Esophagus muscularis mucosa (tissue), 4 donors: ENCODE measurements around the gene ANO3. TPM values are rescaled to one million over a fixed set of nuclear protein-coding genes. Genes with fewer than 3 reads are reported as not detected.

ENCODE experiments used
- DNase-seq: peaks from one replicate; pipeline ENCODE4 v3.0.0-alpha.2; 2017; ENCODE audit errors: extremely low spot score
- H3K27ac ChIP-seq, 4 donors: fragments of 200-600 bp; sonication (generic); replicated peaks in 1 of 4; 1 replicate in 3 of 4; 2 replicates in 1 of 4; pipeline ENCODE4 v1.5.1; 2016 to 2019; ENCODE audit warnings: mild to moderate bottlenecking in 1 of 4
- H3K27me3 ChIP-seq, 4 donors: fragments of 200-600 bp; sonication (generic); one replicate each; pipeline versions ENCODE4 v1.5.1 to v1.6.0; 2016 to 2019
- H3K36me3 ChIP-seq, 4 donors: fragments of 200-600 bp; sonication (generic); one replicate each; pipeline ENCODE4 v1.5.1; 2016 to 2019
- H3K4me1 ChIP-seq, 4 donors: fragments of 200-600 bp; sonication (generic); one replicate each; pipeline ENCODE4 v1.5.1; 2016 to 2019
- H3K4me3 ChIP-seq, 4 donors: fragments of 200-600 bp; sonication (generic); 1 replicate in 2 of 4; 2 replicates in 2 of 4; pipeline ENCODE4 v1.5.1; 2016 to 2019; ENCODE audit warnings: mild to moderate bottlenecking in 4 of 4, moderate library complexity in 1 of 4
- H3K9me3 ChIP-seq, 4 donors: fragments of 200-600 bp; sonication (generic); 1 replicate in 3 of 4; 2 replicates in 1 of 4; pipeline ENCODE4 v1.5.1; 2016 to 2019
- CTCF ChIP-seq, 3 experiments: fragments of 200-600 bp in 2 of 3; fragments of 450-650 bp in 1 of 3; sonication (generic) in 2 of 3; IDR thresholded peaks; one replicate each; pipeline ENCODE4 v1.5.1; 2017 to 2019; ENCODE audit warnings: antibody characterized with exemption in 3 of 3, mild to moderate bottlenecking in 2 of 3, moderate library complexity in 1 of 3
- EP300 ChIP-seq: sonication (generic); formaldehyde crosslinking; IDR thresholded peaks from one replicate; pipeline ENCODE4 v1.6.1; 2017; ENCODE audit warnings: antibody characterized with exemption
- POLR2A ChIP-seq: fragments of 450-650 bp; IDR thresholded peaks from one replicate; pipeline ENCODE4 v1.6.1; 2017; ENCODE audit warnings: antibody characterized with exemption, moderate library complexity, mild to moderate bottlenecking, low read depth
- POLR2AphosphoS5 ChIP-seq, 2 donors: sonication (generic); formaldehyde crosslinking; IDR thresholded peaks; one replicate each; pipeline ENCODE4 v1.6.1; 2017; ENCODE audit warnings: antibody characterized with exemption in 2 of 2
- WGBS: methylation state at CpG from one replicate; pipeline ENCODE4 v1.1.5; 2018; 5-methylcytosine and 5-hydroxymethylcytosine counted together
- intact Hi-C: fragments of 100-400 bp; cut with DNase I; formaldehyde crosslinking; loops from one replicate; pipeline ENCODE4 v1.15.1; 2023
- total RNA-seq, 4 donors: library from RNA; depleted of rRNA; stranded (reverse); fragments of >200 nt; gene quantifications; one replicate each; pipeline versions ENCODE4 v1.1.0 to v1.2.1, GENCODE V29; 2016

Gene ANO3
- total RNA-seq, 4 donors from 2014 or later: 0.17 TPM; not detected in 3

- intact Hi-C loops: no loop called here
- no peak overlapping the region for H3K27ac ChIP-seq
- WGBS: 48% methylated on average over 5 of the region's 5 CpGs
- no peaks in the 10 kb centered on the region for H3K27me3 ChIP-seq
- no peaks in the 10 kb centered on the region for H3K9me3 ChIP-seq
- peaks cover 0 to 58% (median 30%) of the 10 kb centered on the region in 4 donors for H3K4me1 ChIP-seq
- no peak for TF ChIP-seq POLR2AphosphoS5 (IDR thresholded peaks at IDR 0.05)
- TF ChIP-seq CTCF (IDR thresholded peaks at IDR 0.05): no peak
- TF ChIP-seq POLR2A: no peak
- no peak for TF ChIP-seq EP300
- DNase-seq: no peak
- no peaks in the 10 kb centered on the region for H3K36me3 ChIP-seq
- H3K4me3 ChIP-seq: no peak overlapping the region
Measured at GRCh38 chr11:26703411-26704191, 371.7 kb downstream of the ANO3 start.

GRCh38 chr11:26704249-26704648 is 372.3 kb downstream of the ANO3 start:
- Histone ChIP-seq H3K4me1 (peaks cover 0 to 65% (median 37%) of the 10 kb centered on the region in 4 donors), H3K9me3 (no peaks in the 10 kb centered on the region), H3K36me3 (no peaks in the 10 kb centered on the region), H3K27me3 (no peaks in the 10 kb centered on the region), H3K4me3 (no peak overlapping the region), H3K27ac (no peak overlapping the region)
- 88% methylated on average over 1 of the region's 1 CpG for WGBS
- TF ChIP-seq EP300: no peak
- no peak for DNase-seq
- intact Hi-C loops: no loop called here

DNA sequence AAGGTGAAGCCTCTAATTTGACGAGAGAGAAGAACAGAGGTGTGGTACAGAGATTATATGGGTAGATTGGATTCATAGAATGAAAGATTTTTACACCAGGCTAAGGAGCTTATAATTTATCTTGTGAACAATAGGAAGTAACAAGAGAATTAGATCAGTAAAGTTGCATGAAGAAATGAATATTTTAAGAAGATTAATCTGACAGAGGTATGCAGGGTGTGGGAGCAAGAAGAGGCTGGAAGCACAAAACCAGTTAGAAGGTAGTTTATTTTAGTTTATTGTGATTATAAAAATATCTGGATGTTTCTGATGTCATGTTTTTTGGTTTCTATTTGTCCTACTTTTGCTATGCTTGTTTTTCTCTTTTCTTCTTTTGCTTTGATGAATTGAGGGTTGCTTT is 374.3 kb downstream of the ANO3 start:
- H3K27me3 ChIP-seq: no peaks in the 10 kb centered on the region
- no peak for DNase-seq
- TF ChIP-seq CTCF (IDR thresholded peaks at IDR 0.05): no peak
- no peak for TF ChIP-seq POLR2A
- TF ChIP-seq POLR2AphosphoS5 (IDR thresholded peaks at IDR 0.05): no peak
- TF ChIP-seq EP300: no peak
- H3K9me3 ChIP-seq: no peaks in the 10 kb centered on the region
- 69% methylated on average over 1 of the region's 1 CpG for WGBS
- no peaks in the 10 kb centered on the region for H3K36me3 ChIP-seq
- intact Hi-C loops: no loop called here
- H3K4me1 ChIP-seq: peaks cover 0 to 63% (median 32%) of the 10 kb centered on the region in 4 donors
- H3K4me3 ChIP-seq: no peak overlapping the region
- peak overlapping the region in 1 of 4 donors; percentile 7 for H3K27ac ChIP-seq

DNA sequence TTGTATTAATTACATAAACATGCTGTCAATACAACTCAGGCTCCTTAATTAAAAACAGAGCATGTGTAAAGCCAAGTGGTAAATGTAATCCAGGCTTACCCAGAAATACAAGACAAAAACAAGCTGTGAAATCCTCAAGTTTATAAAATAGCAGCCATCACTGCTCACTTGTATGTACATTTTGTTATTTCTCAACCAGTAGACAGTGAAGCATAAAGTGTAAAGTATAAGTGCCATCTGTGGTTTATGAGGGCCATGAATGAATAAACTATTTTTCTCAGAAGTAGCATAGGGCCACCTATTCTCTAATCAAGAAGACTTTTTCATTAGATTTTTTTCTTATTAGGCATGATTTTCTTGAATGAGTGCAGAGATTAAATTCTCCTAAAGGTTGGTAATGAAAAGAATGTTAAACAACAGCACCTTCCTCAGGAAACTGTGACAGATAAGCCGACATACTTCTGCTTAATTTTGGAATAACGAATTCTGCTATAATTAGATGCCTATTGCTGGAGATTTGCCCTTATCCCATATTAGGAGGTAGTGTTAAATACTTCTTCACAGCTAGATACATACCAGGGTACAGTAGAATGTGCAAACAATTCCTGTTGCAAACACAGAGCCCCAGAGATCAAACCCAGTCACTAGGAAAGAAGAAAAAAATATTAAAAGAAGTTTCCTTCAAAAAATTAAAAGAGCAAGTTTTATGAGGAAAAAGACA is 377.0 kb downstream of the ANO3 start:
- no peak overlapping the region for H3K4me3 ChIP-seq
- no peak for DNase-seq
- no peaks in the 10 kb centered on the region for H3K36me3 ChIP-seq
- H3K27ac ChIP-seq: peak overlapping the region; percentile 44 to 62 (median 52)
- WGBS: 25% methylated on average over 2 of the region's 2 CpGs
- H3K4me1 ChIP-seq: peaks cover 0 to 42% (median 20%) of the 10 kb centered on the region in 4 donors
- TF ChIP-seq EP300: no peak
- no peak for TF ChIP-seq POLR2A
- TF ChIP-seq CTCF (IDR thresholded peaks at IDR 0.05): no peak
- TF ChIP-seq POLR2AphosphoS5 (IDR thresholded peaks at IDR 0.05): no peak
- intact Hi-C loops: no loop called here
- H3K9me3 ChIP-seq: no peaks in the 10 kb centered on the region
- no peaks in the 10 kb centered on the region for H3K27me3 ChIP-seq

GRCh38 chr11:26710489-26710888 is 378.6 kb downstream of the ANO3 start:
- Histone ChIP-seq H3K27me3 (no peaks in the 10 kb centered on the region), H3K9me3 (no peaks in the 10 kb centered on the region), H3K4me1 (peaks cover 0 to 33% (median 21%) of the 10 kb centered on the region in 4 donors), H3K4me3 (no peak overlapping the region), H3K27ac (no peak overlapping the region), H3K36me3 (no peaks in the 10 kb centered on the region)
- WGBS: 90% methylated on average over 2 of the region's 2 CpGs
- DNase-seq: no peak
- intact Hi-C loops: no loop called here
- no peak for TF ChIP-seq CTCF (IDR thresholded peaks at IDR 0.05)
- TF ChIP-seq POLR2AphosphoS5 (IDR thresholded peaks at IDR 0.05): no peak
- TF ChIP-seq EP300: no peak
- TF ChIP-seq POLR2A: no peak
